ENCODE measurements around the gene PRKCE.

Gene PRKCE

GRCh38 chr2:45944074-45944473 is 292.6 kb downstream of the PRKCE start:
- H3K27me3 ChIP-seq (ENCODE audit: control insufficient read depth in 2 of 2, insufficient read depth in 2 of 2, low read length in 2 of 2): no peaks in the 10 kb centered on the region
- H3K4me3 ChIP-seq (ENCODE audit: low read length in 2 of 2): no peak overlapping the region
- no peak overlapping the region for H3K9ac ChIP-seq (ENCODE audit: low read depth in 1 of 2, low read length in 2 of 2)
- H3K4me1 ChIP-seq (ENCODE audit: control insufficient read depth in 2 of 2, insufficient read depth in 2 of 2, low read length in 2 of 2): peaks cover 3% of the 10 kb centered on the region in 2 donors
- no peaks in the 10 kb centered on the region for H3K36me3 ChIP-seq (ENCODE audit: control insufficient read depth in 2 of 2, insufficient read depth in 2 of 2, low read length in 2 of 2)
- H3K9me3 ChIP-seq (ENCODE audit: control insufficient read depth in 2 of 2, low read length in 2 of 2): no peaks in the 10 kb centered on the region
- H3K27ac ChIP-seq (ENCODE audit: low read depth in 2 of 2, low read length in 2 of 2): no peak overlapping the region

DNA sequence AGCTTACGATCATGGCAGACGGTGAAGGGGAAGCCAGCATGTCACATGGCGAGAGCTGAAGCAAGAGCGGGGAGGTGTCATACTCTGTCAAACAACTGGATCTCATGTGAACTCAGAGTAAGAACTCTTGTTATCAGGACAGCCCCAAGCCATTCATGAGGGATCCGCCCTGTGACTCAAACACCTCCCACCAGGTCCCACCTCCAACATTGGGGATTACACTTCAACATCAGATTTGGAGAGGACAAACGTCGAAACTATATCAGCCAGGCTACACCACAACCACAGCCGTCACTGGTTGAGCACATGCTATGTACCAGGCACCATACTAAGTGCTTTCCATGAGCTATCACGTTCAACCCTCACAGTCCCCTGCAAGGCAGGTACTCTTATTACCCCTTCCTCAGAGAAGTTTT is 293.8 kb downstream of the PRKCE start:
- no peak overlapping the region for H3K27ac ChIP-seq (ENCODE audit: low read depth in 2 of 2, low read length in 2 of 2)
- H3K9ac ChIP-seq (ENCODE audit: low read depth in 1 of 2, low read length in 2 of 2): no peak overlapping the region
- no peaks in the 10 kb centered on the region for H3K27me3 ChIP-seq (ENCODE audit: control insufficient read depth in 2 of 2, insufficient read depth in 2 of 2, low read length in 2 of 2)
- peaks cover under 1% of the 10 kb centered on the region in 2 donors for H3K4me1 ChIP-seq (ENCODE audit: control insufficient read depth in 2 of 2, insufficient read depth in 2 of 2, low read length in 2 of 2)
- no peaks in the 10 kb centered on the region for H3K36me3 ChIP-seq (ENCODE audit: control insufficient read depth in 2 of 2, insufficient read depth in 2 of 2, low read length in 2 of 2)
- H3K4me3 ChIP-seq (ENCODE audit: low read length in 2 of 2): no peak overlapping the region
- no peaks in the 10 kb centered on the region for H3K9me3 ChIP-seq (ENCODE audit: control insufficient read depth in 2 of 2, low read length in 2 of 2)

DNA sequence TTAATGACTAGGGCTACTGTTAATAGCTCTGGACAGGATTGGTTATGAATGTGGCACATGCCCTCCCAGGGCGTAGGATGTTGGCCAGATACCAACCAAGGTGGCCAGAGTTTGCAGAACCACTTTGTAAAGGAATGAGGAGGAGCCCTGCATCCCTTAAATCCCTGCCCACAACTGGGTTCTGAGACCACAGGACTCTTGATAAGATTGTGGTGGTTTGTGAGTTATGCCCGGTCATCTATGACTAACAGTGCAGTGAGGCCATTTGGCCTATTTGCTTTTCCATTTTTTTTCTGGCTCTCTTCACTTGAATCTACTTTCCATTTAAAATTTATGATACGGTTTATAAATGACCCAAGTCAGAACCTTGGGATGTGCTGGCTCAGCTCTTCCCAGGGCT is 294.5 kb downstream of the PRKCE start:
- H3K9ac ChIP-seq (ENCODE audit: low read depth in 1 of 2, low read length in 2 of 2): no peak overlapping the region
- no peak overlapping the region for H3K27ac ChIP-seq (ENCODE audit: low read depth in 2 of 2, low read length in 2 of 2)
- H3K27me3 ChIP-seq (ENCODE audit: control insufficient read depth in 2 of 2, insufficient read depth in 2 of 2, low read length in 2 of 2): no peaks in the 10 kb centered on the region
- H3K36me3 ChIP-seq (ENCODE audit: control insufficient read depth in 2 of 2, insufficient read depth in 2 of 2, low read length in 2 of 2): no peaks in the 10 kb centered on the region
- H3K4me1 ChIP-seq (ENCODE audit: control insufficient read depth in 2 of 2, insufficient read depth in 2 of 2, low read length in 2 of 2): peaks cover 5 to 6% of the 10 kb centered on the region in 2 donors
- H3K9me3 ChIP-seq (ENCODE audit: control insufficient read depth in 2 of 2, low read length in 2 of 2): no peaks in the 10 kb centered on the region
- H3K4me3 ChIP-seq (ENCODE audit: low read length in 2 of 2): no peak overlapping the region

DNA sequence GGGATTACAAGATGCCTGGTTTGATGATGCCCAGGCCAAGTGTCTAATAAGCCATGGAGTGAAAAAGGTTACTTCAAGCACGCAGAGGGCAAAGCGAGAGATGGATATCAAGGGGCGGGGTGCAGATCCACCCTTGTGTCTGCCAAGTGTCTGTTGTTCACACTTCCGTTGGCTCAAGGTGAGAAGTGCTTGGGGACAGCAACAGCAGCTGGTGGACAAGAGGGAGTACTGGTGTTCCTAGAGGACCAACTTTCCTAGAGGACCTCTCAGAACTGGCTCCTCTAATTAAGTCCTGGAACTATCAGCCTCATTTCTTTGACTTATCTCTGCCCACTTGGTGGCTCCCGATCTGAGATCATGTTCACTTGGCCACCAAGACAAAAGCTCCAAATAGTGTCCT is 299.1 kb downstream of the PRKCE start:
- Histone ChIP-seq H3K36me3 (ENCODE audit: control insufficient read depth in 2 of 2, insufficient read depth in 2 of 2, low read length in 2 of 2) (no peaks in the 10 kb centered on the region), H3K9me3 (ENCODE audit: control insufficient read depth in 2 of 2, low read length in 2 of 2) (no peaks in the 10 kb centered on the region)

DNA sequence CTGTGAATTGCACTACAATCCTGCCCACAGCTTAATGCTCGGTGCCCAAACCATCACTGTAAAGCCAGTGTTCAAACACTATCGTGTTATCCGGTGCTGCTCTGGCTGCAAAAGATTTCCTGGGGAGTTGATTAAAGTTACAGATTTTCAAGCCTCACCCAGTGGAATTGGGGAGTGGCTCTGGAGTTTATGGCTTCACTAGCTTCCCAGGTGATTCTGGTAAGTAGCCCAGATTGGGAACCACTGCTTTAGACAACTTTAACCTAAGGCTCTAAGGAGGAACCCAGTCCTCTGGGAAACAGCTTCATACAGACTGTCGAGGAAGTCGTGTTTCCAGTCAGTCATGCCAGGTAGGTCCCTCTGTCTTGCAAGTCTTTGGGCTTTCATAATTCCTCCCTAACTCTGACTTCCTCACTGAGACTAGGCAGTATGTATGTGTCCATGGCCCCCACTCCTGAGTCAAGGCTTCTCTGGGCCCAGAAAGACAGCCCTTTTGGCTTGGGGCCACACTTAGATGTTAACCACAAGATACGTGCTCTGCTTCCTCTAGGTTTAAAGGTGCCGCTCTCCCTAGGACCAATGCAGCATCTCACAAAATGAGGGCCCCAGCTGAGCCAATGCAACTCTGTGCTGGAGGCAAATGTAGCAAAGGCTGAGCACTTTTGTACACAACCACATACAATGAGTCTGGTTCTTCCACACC is 299.7 kb downstream of the PRKCE start:
- Histone ChIP-seq H3K4me3 (ENCODE audit: low read length in 2 of 2) (no peak overlapping the region), H3K9ac (ENCODE audit: low read depth in 1 of 2, low read length in 2 of 2) (no peak overlapping the region), H3K9me3 (ENCODE audit: control insufficient read depth in 2 of 2, low read length in 2 of 2) (no peaks in the 10 kb centered on the region), H3K4me1 (ENCODE audit: control insufficient read depth in 2 of 2, insufficient read depth in 2 of 2, low read length in 2 of 2) (peaks cover 5 to 6% of the 10 kb centered on the region in 2 donors), H3K36me3 (ENCODE audit: control insufficient read depth in 2 of 2, insufficient read depth in 2 of 2, low read length in 2 of 2) (no peaks in the 10 kb centered on the region), H3K27me3 (ENCODE audit: control insufficient read depth in 2 of 2, insufficient read depth in 2 of 2, low read length in 2 of 2) (no peaks in the 10 kb centered on the region), H3K27ac (ENCODE audit: low read depth in 2 of 2, low read length in 2 of 2) (no peak overlapping the region)

More for the DNA sequence above, 299.1 kb downstream of the PRKCE start:
- Histone ChIP-seq H3K27ac (ENCODE audit: low read depth in 2 of 2, low read length in 2 of 2) (no peak overlapping the region), H3K27me3 (ENCODE audit: control insufficient read depth in 2 of 2, insufficient read depth in 2 of 2, low read length in 2 of 2) (no peaks in the 10 kb centered on the region), H3K9ac (ENCODE audit: low read depth in 1 of 2, low read length in 2 of 2) (no peak overlapping the region), H3K4me3 (ENCODE audit: low read length in 2 of 2) (no peak overlapping the region), H3K4me1 (ENCODE audit: control insufficient read depth in 2 of 2, insufficient read depth in 2 of 2, low read length in 2 of 2) (peaks cover 5 to 6% of the 10 kb centered on the region in 2 donors)

DNA sequence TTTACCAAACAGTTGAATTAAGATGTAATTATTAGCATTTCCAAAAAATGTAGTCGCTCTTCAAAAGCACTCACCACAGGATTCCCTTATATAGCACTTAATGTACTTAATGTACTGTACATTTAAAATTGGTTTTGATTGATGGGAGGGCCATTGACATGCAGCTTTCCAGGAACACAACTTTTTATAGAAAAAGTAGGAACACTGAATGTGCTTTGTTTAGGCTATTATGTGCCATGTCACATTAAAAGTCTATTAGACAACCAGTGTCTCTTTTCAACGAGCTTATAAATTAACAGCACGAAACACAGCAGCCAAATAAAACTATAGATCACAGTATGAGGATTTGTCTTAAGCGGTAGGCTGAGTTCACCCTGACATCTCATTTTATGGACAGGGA is 301.1 kb downstream of the PRKCE start:
- H3K9ac ChIP-seq (ENCODE audit: low read depth in 1 of 2, low read length in 2 of 2): no peak overlapping the region
- H3K4me3 ChIP-seq (ENCODE audit: low read length in 2 of 2): no peak overlapping the region
- no peaks in the 10 kb centered on the region for H3K9me3 ChIP-seq (ENCODE audit: control insufficient read depth in 2 of 2, low read length in 2 of 2)
- H3K36me3 ChIP-seq (ENCODE audit: control insufficient read depth in 2 of 2, insufficient read depth in 2 of 2, low read length in 2 of 2): no peaks in the 10 kb centered on the region
- H3K4me1 ChIP-seq (ENCODE audit: control insufficient read depth in 2 of 2, insufficient read depth in 2 of 2, low read length in 2 of 2): peaks cover 5 to 6% of the 10 kb centered on the region in 2 donors
- no peak overlapping the region for H3K27ac ChIP-seq (ENCODE audit: low read depth in 2 of 2, low read length in 2 of 2)
- H3K27me3 ChIP-seq (ENCODE audit: control insufficient read depth in 2 of 2, insufficient read depth in 2 of 2, low read length in 2 of 2): no peaks in the 10 kb centered on the region

DNA sequence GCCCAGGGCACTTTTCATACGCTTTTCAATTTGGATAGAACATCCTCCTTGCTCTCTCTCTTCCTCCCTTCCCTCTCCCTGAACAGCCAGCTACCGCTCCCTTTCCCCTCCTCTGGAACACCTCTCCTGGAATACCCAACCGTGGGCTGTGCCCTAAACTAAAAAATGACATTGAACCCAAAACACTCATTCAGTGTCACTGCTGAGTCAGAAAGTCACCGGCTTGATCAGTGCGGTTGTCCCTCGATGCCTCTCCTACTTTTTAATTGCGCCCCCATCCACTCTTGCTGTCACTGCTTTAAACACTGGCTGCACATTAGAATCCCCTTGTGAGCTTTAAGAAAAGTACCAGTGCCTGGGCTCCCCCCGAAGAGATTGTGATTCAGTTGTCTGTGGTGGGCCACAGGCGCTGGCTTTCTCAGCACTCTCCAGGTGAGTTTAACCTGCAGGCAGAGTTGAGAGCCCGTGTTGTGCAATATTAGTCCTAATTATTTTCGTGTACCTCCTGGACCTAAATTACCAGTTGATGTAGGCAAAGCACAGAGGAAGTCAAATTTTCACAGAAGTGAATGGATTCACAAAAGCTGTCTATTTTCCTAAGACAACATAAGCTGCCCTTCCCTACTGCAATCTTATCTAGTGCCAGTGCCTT is 302.0 kb downstream of the PRKCE start:
- Histone ChIP-seq H3K4me3 (ENCODE audit: low read length in 2 of 2) (no peak overlapping the region), H3K4me1 (ENCODE audit: control insufficient read depth in 2 of 2, insufficient read depth in 2 of 2, low read length in 2 of 2) (peaks cover 5 to 6% of the 10 kb centered on the region in 2 donors), H3K27me3 (ENCODE audit: control insufficient read depth in 2 of 2, insufficient read depth in 2 of 2, low read length in 2 of 2) (no peaks in the 10 kb centered on the region), H3K9me3 (ENCODE audit: control insufficient read depth in 2 of 2, low read length in 2 of 2) (no peaks in the 10 kb centered on the region), H3K27ac (ENCODE audit: low read depth in 2 of 2, low read length in 2 of 2) (no peak overlapping the region), H3K9ac (ENCODE audit: low read depth in 1 of 2, low read length in 2 of 2) (no peak overlapping the region), H3K36me3 (ENCODE audit: control insufficient read depth in 2 of 2, insufficient read depth in 2 of 2, low read length in 2 of 2) (no peaks in the 10 kb centered on the region)

DNA sequence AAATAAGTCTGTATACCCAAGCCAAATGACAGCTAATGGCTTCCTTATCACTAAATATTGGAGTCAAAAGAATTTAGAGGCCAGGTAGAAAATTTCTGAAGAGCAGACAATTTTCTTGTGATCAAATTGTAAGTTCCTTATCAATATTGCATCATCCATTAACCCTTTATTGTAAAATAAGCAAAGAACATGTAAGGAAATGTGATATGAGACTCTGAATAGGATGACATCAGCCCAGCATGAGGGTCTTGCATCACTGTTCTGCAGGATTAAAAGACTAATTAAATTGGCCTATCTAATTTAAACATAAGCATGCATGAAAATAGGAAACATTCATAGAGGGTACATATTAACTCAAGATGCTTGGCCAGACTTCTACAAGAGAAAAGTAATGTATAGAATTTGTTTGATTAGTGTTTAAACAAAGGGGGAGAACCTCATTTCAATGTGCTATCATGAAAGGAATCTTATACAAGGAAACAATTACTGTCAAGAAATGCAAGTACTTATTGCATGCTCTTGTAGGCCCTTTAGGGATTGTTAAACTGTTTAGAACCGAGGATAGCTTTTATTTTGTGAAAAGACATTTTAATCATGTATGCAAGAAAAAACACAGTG is 302.9 kb downstream of the PRKCE start:
- H3K4me3 ChIP-seq (ENCODE audit: low read length in 2 of 2): no peak overlapping the region
- H3K9ac ChIP-seq (ENCODE audit: low read depth in 1 of 2, low read length in 2 of 2): no peak overlapping the region

GRCh38 chr2:45957533-45958227 is 306.2 kb downstream of the PRKCE start:
- Histone ChIP-seq H3K36me3 (ENCODE audit: control insufficient read depth in 2 of 2, insufficient read depth in 2 of 2, low read length in 2 of 2) (no peaks in the 10 kb centered on the region), H3K4me1 (ENCODE audit: control insufficient read depth in 2 of 2, insufficient read depth in 2 of 2, low read length in 2 of 2) (peaks cover 21 to 23% of the 10 kb centered on the region in 2 donors), H3K27me3 (ENCODE audit: control insufficient read depth in 2 of 2, insufficient read depth in 2 of 2, low read length in 2 of 2) (no peaks in the 10 kb centered on the region), H3K9ac (ENCODE audit: low read depth in 1 of 2, low read length in 2 of 2) (no peak overlapping the region), H3K9me3 (ENCODE audit: control insufficient read depth in 2 of 2, low read length in 2 of 2) (no peaks in the 10 kb centered on the region), H3K4me3 (ENCODE audit: low read length in 2 of 2) (no peak overlapping the region), H3K27ac (ENCODE audit: low read depth in 2 of 2, low read length in 2 of 2) (no peak overlapping the region)

More for the DNA sequence above, 302.9 kb downstream of the PRKCE start:
- H3K36me3 ChIP-seq (ENCODE audit: control insufficient read depth in 2 of 2, insufficient read depth in 2 of 2, low read length in 2 of 2): no peaks in the 10 kb centered on the region
- H3K9me3 ChIP-seq (ENCODE audit: control insufficient read depth in 2 of 2, low read length in 2 of 2): no peaks in the 10 kb centered on the region
- no peak overlapping the region for H3K27ac ChIP-seq (ENCODE audit: low read depth in 2 of 2, low read length in 2 of 2)
- H3K27me3 ChIP-seq (ENCODE audit: control insufficient read depth in 2 of 2, insufficient read depth in 2 of 2, low read length in 2 of 2): no peaks in the 10 kb centered on the region
- peaks cover 5 to 9% of the 10 kb centered on the region in 2 donors for H3K4me1 ChIP-seq (ENCODE audit: control insufficient read depth in 2 of 2, insufficient read depth in 2 of 2, low read length in 2 of 2)
